M059J (cell line): ENCODE measurements around the gene HSCB. TPM values are rescaled to one million over a fixed set of nuclear protein-coding genes. Genes with fewer than 3 reads are reported as not detected.
"Not testable (repeated sequence)": the region's sequence is repeated elsewhere in the genome, so short reads cannot be mapped to it uniquely, and the experiment has no call there.

ENCODE experiments used
- DNase-seq: peaks from one replicate; pipeline ENCODE4 v3.0.0-alpha.2; 2012; ENCODE audit warnings: low read depth
- total RNA-seq: library from RNA; depleted of rRNA; stranded (reverse); fragments of >200 nt; shearing (Covaris generic); gene quantifications from 2 replicates; pipeline ENCODE4 v1.2.3, GENCODE V29; 2014; rRNA removed

HSCB gene, protein sequence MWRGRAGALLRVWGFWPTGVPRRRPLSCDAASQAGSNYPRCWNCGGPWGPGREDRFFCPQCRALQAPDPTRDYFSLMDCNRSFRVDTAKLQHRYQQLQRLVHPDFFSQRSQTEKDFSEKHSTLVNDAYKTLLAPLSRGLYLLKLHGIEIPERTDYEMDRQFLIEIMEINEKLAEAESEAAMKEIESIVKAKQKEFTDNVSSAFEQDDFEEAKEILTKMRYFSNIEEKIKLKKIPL
- total RNA-seq = 26.8 and 49.8 TPM in 2 replicates

DNA sequence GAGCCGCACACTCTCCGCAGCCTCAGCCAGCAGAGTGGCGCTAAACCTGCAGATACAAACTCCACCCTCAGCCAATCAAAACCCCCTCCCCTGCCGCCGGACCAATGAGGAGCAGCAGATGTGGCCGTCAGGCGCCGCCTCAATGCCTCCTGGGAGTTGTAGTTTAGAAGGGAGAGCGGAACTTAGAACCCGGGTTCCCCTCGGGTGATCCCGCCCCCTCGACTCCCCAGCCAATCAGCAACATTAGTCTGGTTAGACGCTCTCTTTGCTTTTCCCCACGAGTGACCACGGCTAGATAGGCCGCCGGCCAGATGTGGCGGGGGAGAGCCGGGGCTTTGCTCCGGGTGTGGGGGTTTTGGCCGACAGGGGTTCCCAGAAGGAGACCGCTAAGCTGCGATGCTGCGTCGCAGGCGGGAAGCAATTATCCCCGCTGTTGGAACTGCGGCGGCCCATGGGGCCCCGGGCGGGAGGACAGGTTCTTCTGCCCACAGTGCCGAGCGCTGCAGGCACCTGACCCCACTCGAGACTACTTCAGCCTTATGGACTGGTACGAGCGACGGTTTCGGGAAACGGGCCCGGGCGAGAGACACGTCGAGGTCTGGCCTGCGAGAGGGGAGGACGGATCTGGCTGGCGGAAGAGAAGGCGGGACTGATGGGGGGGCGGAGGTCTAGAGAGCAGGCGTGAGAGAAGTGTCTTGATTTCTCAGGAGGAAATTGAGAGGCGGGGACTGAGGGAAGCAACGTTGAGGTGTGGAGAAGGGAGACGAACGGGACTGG lies at the start of gene HSCB, which contains the start of gene CHEK2:
Gene HSCB (plus strand): TSS at position 255 of the 777 bp plus-strand sequence. CDS start 57 bp downstream, at position 312.
Gene CHEK2 (minus strand): TSS at position 36 of the 777 bp plus-strand sequence. CDS start 7,099 bp downstream, outside the sequence.
- DNase-seq = peak; percentile 97

- DNase-seq = not testable (repeated sequence)
These were observed 48.6 kb upstream of the HSCB start for GRCh38 chr22:28693041-28693760.

DNA sequence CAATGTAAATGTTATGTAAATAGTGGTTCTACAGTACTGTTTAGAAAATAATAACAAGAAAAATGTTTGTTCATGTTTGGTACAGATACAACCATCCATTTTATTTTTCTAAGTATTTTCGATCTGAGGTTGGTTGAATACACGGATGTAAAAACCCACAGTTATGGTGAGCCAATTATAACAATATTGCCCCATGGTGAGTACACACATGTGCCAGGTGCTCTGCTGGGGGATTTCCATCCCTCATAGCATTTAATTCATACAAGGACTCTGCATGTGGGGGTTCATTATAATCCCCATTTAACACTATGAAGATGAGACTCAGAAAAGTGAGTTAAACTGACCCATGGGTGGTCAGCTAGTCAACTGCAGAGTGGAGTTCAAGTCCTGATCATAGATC lies 38.9 kb upstream of the HSCB start:
- no peak for DNase-seq

DNA sequence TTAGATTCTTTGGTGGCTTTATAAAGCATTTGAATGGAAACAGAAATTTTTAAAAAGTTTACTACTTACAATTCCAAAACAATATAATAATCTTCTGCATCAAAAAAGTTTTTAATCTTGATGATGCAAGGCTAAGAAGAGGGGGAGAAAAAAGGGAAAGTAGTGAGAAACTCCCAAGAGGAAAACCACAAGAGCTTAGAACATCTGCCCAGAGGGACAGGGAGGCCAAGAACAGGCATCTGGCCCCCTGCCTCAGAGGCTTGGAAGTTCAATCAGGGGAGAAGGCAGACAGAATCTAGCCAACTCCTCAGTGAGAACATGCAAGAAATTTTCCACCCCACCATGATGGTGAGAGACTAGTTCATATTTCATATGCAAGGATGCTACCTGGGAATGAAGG lies 38.4 kb upstream of the HSCB start:
- DNase-seq = no peak

- DNase-seq = no peak
These were observed 35.0 kb upstream of the HSCB start for GRCh38 chr22:28706845-28707244.

GRCh38 chr22:28710107-28710506 lies 31.7 kb upstream of the HSCB start:
- no peak for DNase-seq

GRCh38 chr22:28710576-28711191 lies 31.2 kb upstream of the HSCB start:
- DNase-seq = peak; percentile 57

DNA sequence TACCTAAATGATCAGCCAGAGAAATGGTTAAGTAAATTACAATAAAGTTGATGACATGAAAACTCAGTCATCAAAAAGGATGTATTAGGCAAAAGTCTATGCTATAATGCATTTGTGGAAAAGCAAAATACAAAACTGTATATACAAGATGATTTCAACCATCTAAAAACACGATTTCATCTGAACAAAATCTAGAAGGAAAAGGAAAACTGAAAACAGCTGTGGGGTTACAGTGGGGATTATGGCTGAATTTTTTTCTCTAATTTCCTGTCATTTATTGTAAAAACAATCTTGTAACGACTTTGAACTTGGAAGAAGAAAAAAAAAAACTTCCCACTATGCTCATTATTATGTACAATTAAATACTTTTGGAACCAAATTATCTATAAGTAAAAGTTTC lies 30.5 kb upstream of the HSCB start:
- DNase-seq = no peak

GRCh38 chr22:28711820-28712777 lies 29.7 kb upstream of the HSCB start:
- DNase-seq = peak; percentile 91

GRCh38 chr22:28714043-28714628 lies 27.7 kb upstream of the HSCB start:
- peak; percentile 50 for DNase-seq

GRCh38 chr22:28715611-28716010 lies 26.2 kb upstream of the HSCB start:
- DNase-seq = no peak

DNA sequence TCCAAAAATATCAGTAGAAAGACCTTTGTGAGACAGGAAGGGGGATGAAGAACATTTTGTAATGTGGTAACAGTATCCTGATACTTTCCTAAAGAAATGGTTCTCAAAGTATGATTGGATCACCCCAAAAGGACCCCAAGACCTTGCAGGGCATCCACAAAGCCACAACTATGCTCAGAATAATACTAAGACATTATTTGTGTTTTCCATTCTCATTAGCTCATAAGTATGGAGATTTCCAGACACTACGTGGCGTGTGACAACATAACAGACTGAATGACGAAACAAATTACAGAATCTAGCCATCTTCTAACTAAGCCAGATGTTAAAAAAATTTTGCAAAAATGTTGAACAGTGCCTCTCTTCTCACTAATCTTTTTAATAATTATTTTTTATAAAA lies 25.2 kb upstream of the HSCB start:
- DNase-seq = no peak

DNA sequence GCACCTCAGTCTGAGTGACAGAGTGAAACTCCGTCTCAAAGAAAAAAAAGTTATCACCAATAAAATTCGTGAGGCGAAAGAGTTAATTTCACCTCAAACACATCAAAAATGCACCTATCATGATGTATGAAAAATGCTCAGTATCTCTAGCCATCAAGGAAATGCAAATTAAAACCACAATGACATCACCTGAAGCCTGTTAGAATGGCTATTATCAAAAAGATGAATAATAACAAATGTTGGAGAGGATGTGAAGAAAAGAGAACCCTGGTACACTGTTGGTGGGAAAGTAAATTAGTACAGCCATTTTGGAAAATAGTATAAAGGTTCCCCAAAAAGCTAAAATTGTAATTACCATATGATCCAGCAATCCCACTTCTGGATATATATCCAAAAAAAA lies 23.8 kb upstream of the HSCB start:
- DNase-seq = no peak

GRCh38 chr22:28728002-28728401 lies 13.8 kb upstream of the HSCB start:
- no peak for DNase-seq

- DNase-seq = no peak
These were observed 13.1 kb upstream of the HSCB start for GRCh38 chr22:28728621-28729313.

DNA sequence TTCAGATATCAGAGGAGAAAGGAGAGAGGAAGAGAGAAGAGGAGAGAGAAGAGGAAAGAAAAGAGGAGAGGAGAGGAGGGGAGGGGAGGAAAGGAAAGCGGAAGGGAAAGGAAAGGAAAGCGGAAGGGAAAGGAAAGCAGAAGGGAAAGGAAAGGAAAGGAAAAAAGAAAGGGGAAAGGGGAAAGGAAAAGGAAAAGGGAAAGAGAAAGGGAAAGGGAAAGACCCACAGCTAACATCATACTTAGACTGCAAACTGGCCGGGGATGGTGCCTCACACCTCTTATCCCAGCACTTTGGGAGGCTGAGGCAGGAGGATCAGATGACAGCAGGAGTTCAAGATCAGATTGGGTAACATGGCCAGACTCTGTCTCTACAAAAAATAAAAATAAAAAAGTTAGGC lies 11.7 kb upstream of the HSCB start:
- no peak for DNase-seq

- no peak for DNase-seq
These were observed 7.4 kb upstream of the HSCB start for GRCh38 chr22:28734393-28734792.

DNA sequence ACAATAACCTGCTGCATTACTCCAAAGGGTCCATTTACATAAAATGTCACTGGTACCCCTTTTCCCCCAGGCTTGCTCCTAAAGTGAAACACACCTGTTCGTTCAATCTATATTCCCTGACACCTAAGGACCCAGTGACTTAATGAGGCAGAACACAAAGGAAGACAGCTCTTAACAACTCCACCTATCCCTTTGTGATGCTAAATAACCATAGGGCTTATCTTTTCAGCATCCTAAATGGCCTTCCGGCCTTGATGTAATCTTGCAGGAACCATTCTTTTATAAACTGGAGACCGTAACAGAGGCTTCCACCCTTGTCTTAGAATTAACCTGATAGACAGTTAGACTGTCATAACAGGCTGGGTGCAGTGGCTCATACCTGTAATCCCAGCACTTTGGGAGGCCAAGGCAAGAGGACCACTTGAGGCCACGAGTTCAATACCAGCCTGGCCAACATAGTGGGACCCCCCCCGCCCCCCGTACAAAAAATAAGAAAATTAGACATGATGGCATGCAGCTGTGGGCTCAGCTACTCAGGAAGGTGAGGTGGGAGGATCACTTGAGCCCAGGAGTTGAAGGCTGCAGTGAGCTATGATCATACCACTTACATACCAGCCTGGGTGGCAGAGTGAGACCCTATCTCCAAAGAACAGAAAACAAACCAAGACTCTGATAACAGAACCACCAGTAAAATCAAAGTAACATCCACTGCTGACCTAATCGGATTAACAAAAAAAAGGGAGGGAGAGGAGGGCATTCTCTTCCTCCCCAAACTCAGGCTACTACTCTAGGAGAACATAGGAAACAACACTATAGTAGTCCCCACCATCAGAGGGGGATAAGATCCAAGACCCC lies 5.3 kb upstream of the HSCB start:
- no peak for DNase-seq

GRCh38 chr22:28737701-28738100 lies 4.1 kb upstream of the HSCB start:
- DNase-seq = no peak
